HG03457 (cell line): Measurements from ENCODE around the gene KLHDC7B.
"Not testable (repeated sequence)": the region's sequence is repeated elsewhere in the genome, so short reads cannot be mapped to it uniquely, and the experiment has no call there.

Experiments used
- ATAC-seq: cut with Tn5 transposase; IDR thresholded peaks from one replicate; pipeline ENCODE4 v1.9.1; 2021; ENCODE audit warnings: moderate number of reproducible peaks; ENCODE audit not compliant: unreplicated experiment

The KLHDC7B gene

DNA sequence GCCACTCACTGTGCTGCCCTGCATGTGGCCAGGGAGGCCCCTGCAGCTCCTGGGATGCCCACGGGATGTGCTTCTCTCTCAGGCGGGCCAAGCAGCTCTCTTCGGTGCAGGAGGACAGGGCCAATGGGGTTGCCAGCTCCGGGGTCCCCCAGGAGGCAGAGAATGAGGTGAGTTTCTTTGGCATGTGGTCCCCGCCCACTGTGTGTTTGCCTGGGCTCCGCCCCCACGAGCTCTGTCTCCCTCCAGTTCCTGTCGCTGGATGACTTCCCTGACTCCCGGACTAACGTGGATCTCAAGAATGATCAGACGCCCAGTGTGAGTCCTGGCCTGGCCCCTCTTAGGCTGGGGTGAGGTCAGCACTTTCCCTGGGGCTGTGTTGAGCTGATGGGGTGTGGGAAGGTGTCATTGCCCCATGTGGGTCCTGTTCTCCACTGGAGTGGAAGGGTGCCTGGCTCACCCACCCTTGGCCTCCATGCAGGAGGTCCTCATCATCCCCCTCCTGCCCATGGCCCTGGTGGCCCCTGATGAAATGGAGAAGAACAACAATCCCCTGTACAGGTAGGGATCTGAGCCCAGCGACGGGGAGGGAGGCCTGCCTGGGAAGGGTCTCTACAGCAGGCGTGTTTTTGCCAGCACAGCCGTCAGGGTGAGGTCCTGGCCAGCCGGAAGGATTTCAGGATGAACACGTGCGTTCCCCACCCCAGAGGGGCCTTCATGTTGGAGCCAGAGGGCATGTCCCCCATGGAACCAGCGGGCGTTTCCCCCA lies 28.0 kb upstream of the KLHDC7B start:
- ATAC-seq = no peak

DNA sequence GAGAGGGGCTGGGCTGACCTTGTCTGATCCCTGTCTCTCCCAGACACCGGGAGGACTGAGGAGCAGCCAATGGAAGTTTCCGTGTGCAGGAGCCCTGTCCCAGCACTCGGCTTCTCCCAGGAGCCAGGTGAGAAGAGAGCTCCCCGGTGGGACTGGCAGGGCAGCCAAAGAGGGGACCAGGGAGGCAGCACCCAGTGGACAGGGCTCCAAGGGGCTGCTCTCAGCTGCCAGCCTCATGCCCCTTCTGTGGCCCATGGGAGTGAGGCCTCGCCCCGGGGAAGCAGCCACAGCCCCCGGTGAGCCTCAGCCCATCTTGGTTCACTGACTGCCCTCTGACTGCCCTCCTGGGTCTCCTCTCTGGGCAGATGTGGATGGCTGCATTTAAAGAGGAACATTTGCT lies 27.1 kb upstream of the KLHDC7B start:
- ATAC-seq = no peak

DNA sequence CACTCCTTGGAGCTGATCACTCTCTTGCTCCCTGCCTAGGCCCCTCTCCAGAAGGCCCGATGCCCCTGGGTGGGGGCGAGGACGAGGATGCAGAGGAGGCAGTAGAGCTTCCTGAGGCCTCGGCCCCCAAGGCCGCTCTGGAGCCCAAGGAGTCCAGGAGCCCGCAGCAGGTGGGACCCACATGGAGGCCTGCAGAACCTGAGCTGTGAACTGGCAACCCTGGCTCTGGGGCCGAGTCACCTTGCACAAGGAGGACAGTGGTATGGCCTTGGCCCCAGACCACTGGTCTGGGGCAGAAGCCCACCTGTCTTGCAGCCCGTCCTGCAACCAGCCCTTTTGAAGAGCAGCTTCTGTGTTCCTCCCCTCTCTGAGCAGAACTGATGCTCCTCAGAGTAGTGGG lies 26.5 kb upstream of the KLHDC7B start:
- ATAC-seq = no peak

DNA sequence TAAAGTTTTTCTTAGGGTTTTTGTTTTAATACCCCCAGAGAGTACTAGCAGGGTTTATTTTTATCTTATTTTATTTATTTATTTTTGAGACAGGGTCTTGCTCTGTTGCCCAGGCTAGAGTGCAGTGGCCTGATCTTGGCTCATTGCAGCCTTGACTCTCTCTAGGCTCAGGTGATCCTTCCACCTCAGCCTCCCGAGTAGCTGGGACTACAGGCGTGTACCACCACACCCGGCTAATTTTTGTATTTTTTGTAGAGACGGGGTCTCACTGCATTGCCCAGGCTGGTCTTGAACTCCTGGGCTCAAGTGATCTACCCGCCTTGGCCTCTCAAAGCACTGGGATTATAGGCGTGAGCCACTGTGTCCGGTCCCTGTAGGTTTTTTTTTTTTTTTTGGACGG lies 25.5 kb upstream of the KLHDC7B start:
- not testable (repeated sequence) for ATAC-seq

DNA sequence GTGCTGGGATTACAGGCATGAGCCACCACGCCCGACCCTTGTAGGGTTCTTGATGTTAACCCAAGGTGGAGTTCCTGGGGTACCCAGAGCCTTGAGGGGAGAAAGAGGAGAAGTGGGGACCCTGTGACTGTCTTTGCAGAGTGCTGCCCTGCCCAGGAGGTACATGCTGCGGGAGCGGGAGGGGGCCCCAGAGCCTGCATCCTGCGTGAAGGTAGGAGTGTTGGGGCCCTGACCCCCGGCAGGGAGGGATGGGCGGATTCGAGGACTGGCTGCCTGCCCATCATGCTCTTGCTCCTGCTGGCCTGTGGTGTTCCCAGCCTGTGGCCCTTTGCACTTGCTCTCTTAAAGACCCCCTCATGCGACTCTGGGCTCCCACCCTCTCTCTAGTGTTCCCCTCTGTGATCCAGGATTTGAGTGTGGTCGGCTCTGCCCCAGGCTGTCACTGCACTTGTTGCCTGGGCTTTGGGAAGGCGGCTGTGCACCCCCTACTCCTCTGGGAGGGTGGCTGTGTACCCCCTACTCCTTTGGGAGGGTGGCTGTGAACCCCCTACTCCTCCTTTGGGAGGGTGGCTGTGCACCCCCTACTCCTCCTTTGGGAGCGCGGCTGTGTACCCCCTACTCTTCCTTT lies 24.8 kb upstream of the KLHDC7B start:
- no peak for ATAC-seq

DNA sequence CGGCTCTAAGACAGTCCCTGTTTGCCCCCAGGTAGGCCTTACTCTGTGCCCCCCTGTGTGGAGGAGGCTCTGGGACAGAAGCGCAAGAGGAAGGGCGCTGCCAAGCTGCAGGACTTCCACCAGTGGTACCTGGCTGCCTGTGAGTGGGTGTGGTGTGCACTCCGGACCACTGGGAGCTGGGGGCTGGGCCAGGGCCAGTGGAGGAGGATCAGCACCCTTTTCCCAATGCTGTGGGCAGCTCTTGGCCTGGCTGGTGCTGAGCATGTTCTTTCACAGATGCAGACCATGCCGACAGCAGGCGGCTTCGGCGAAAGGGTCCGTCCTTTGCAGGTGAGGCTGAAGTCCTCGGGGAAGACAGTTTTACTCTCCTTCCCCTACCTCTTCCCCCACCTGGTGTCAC lies 24.0 kb upstream of the KLHDC7B start:
- no peak for ATAC-seq

DNA sequence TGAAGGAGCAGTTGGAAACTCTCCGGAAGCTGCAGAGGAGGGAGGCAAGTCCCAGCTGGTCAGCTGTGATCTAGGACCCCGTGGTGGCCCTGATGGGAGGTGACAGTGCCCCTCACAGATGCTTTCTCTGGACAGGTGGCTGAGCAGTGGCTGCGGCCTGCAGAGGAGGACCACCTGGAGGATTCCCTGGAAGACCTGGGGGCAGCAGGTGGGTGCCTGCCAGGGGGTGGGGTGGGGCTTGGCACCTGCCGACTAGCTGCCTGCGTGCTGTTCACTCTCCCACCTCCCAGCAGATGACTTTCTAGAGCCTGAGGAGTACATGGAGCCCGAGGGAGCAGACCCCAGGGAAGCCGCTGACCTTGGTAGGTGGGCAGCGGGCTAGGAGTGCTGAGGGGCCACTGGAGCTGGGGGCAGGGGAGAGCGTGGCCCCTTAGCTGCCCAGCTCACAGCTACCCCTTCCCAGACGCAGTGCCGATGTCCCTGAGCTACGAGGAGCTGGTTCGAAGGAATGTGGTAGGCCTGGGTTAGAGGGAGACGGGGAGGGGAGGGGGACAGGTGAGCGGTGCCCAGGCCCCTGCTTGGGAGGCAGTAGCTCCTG lies 23.4 kb upstream of the KLHDC7B start:
- no peak for ATAC-seq

DNA sequence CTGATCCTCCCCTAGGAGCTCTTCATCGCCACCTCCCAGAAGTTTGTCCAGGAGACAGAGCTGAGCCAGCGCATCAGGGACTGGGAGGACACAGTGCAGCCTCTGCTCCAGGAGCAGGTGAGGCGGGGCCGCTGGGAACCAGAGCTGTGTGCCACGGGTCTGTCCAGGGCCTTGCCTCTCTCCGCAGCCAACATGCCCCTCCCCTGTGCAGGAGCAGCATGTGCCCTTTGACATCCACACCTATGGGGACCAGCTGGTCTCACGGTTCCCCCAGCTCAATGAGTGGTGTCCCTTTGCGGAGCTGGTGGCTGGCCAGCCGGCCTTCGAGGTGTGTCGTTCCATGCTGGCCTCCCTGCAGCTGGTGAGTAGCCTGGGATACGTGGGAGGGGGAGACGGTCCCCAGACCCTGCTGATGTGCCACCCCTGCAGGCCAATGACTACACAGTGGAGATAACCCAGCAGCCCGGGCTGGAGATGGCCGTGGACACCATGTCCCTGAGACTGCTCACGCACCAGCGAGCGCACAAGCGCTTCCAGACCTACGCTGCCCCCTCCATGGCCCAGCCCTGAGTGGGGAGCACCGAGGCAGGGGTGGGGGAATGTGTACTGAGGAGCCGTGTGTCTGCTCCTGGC lies 22.8 kb upstream of the KLHDC7B start:
- ATAC-seq = no peak

DNA sequence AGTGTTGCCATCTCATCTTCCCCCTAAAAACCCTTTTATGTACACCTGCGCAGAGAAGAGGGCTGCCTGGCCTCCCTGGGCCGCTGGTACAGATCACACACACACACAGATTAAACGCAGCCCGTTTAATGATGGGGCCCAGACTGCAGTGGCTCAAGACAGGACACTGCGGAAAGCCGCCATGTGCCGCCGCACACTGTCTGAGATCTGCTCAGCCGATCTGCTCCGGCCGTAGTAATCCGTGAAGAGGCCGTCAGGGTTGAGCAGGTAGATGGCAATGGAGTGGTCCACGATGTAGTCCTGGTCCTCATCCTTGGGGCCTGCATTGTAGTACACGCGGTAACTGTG lies 22.3 kb upstream of the KLHDC7B start:
- no peak for ATAC-seq

DNA sequence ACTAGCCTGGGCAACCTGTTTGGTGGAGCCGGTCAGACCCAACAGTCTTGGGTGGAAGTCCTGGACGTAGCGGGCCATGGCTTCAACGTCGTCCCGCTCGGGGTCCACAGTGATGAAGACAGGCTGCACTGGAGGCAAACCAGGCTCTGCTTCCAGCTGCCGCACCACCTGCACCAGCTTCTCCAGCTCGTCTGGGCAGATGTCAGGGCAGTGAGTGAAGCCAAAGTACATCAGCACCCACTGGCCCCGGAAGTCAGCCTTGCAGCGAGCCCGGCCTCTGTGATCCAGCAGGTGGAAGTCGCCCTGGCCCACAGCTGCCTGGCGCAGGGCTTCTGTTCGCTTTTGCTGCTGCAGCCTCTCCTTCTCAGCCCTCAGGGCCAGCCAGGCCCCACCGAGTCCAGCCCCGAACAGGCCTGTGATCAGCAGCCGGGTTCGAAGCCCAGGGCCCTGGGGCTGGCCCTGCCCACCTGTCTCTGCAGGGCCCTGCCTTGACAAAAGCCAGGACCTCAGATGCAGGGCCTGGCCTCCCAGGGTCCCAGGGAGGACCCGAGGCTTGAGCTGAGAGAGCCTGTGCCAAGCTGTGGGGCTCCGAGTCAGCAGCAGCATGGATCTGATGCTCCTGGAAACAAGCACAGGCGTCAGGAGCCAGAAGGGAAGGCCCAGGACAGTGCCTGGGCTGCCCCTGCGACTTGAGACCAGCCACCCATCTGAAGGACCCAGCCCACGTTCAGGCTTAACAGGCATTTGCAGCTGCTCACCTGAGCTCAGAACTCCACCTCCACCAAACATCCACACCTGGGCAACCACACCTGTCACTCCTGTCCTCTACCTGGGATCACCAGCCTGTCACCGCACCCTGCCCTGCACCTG lies 21.7 kb upstream of the KLHDC7B start:
- no peak for ATAC-seq

DNA sequence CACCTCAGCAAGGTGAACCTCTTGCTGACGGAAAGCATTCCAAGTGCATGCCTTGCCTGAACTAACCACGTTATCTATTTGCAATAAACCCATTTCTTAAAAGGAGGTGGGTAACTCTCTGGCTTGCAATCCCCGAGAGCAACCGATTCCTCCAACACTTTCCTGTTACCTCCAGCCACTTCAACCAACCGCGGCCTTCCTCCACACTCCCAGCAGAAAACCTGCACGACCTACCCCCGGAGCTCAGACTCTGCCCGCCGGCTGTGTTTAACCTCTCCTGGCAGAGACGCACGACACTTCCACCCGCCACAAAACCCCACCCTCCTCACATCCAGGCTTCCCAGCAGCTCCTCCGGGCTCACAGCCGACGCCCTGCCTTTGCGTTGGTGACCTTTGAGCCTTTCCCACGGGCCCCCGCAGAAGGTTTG lies 21.0 kb upstream of the KLHDC7B start:
- ATAC-seq = no peak

DNA sequence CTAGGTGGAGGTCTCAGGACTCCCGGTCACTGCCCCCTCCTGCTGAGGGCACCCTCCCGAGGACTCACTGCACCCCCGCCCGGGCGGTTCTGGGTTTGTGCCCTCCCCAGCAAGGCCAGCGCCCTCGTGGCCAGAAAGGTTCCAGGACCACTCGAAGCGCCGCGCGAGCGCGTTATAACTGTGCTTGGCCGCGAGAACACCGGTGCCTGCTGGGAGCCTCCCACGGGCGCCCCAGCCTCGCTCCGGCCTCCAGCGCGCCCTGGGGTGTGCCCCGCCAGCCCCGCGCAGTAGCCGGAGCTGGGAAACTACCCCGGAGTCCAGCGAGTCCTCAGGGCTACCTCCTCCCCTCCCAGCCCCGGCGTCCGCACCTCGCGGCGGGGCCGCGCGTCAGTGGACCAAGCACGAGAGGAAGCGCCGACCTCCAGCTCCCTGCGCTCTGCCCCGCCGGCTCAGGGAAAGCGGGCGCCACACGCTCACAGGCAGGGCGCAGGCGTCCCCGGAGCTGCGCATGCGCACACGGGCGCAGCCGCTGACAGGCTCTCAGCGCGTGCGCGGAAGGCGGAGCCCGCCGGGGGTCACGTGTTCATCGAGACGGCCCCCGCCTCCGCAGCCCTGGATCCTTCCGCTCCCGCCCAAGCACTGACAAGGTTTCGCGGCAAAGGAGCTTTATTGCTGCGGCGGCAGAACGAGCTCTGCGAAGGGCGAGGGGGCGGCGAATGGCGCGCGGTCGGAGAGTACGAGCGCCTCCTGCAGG lies 20.4 kb upstream of the KLHDC7B start, which contains the start of gene SCO2:
SCO2 (minus strand) TSS at position 495 of the 754 bp plus-strand sequence. CDS start 1,187 bp downstream, outside the sequence.
- peak; percentile 25 for ATAC-seq

DNA sequence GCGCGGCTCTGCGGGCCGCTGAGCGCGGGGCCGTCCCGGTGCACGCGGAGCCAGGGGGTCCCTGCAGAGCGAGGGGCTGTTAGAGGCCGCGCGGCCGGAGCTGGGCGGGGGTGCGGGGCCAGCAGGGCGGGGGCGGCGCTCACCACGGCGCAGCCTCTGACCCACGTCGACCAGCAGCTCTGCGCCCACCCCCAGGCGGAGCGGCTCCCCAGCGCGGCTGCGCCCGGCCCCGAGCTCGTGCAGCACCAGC lies 19.9 kb upstream of the KLHDC7B start:
- ATAC-seq = peak; percentile 4

DNA sequence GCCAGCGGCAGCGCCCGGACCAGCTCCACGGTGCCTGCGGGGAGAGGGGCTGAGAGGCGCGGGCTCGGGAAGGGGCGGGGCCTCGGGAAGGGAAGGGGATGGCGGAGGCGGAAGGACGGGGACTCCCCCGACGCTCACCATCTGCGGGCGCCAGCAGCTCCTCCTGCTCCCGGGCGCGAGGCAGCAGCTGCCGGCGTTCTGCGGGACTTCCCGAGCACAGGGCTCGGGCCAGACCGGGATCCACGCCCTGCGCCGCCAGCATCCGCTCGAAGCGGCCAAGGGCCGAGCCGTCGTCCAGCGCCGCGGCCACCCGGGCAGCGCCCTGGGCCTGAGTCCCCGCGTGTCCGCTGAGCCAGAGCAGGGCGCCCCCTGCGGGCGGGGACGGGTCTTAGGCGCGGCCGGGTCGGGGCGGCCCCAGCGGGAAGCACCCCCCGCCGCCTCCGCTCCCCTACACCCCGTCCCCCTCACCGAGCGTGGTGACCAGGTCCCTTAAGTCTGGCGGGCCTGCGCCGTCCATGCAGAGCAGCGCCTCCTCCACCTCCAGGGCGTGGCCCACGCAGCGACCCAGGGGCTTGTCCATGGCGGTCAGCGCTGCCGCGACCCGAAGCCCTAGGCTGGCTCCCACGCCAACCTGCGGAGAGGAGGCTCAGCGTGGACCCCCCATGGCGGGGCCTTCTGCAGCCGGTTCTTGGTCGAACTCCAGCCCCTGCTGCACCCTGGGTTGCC lies 19.4 kb upstream of the KLHDC7B start:
- peak; percentile 8 for ATAC-seq

DNA sequence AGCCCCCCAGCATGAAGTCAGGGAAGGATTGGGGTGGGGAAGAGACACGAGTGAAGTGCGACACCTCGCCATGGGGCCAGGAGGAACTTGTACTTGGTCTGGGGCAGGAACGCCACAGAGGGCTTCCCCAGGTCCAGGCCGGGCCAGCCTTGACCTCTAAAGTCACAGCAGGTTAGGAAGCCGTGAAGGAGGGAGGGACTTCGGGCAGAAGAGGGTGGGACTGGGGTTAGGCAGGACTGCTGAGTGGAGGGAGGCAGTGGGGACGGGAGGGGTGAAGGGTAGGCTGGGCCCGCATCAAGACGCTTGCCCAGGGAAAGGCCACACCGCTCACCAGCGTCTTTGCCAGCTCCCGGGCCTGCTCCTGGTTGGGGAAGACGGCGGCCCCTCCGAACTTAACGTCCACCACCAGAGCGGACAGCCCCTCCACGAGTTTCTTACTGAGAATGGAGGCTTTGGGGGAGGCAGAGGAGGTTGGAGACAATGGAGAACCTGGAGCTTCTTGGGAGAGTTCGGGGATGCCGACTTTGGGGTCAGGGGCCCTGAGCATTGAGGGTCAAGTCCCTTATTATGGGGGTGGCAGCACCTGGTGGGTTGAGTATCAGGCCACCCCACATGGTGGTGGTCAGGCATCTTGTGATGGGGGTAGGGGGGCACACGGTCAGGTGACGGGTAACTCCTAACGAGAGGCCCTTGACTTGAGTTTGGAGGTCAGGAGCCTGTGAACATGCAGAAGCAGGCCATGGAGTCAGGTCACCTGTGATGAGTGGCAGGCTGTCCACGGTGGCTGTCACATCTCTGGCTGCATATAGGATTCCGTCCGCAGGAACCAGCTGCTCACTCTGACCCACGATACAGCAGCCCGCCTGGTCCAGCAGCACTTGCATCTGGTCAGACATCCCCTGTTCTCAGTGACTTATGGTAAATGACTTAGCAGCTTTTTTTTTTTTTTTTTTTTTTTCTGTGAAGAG lies 18.6 kb upstream of the KLHDC7B start:
- no peak for ATAC-seq

DNA sequence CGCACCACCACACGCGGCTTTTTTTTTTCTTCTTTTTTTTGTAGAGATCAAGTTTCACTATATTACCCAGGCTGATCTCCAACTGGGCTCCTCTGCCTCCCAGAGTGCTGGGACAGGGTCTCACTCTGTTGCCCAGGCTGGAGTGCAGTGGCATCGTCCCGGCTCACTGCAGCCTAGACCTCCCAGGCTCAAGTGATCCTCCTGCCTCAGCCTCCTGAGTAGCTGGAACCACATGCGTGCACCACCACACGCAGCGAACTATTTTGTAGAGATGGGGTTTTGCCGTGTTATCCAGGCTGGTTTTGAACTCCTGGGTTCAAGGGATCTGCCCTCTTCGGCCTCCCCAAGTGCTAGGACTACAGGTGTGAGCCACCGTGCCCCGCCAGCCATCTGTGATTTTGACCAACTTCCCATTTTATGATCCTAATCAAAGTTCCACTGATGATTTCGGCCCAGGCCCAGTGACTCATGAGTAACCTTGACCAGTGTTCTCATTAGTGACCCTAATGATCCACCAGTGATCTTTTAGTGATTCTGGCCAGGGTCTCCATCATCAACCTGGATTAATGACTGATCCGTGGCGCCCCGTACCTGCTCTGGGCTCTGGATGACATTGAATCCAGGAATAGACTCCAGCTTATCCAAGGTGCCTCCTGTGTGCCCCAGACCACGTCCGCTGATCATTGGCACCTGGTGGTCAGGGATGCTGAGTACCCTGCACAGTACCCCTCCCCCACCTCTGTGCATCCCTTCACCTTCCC lies 17.6 kb upstream of the KLHDC7B start:
- no peak for ATAC-seq

DNA sequence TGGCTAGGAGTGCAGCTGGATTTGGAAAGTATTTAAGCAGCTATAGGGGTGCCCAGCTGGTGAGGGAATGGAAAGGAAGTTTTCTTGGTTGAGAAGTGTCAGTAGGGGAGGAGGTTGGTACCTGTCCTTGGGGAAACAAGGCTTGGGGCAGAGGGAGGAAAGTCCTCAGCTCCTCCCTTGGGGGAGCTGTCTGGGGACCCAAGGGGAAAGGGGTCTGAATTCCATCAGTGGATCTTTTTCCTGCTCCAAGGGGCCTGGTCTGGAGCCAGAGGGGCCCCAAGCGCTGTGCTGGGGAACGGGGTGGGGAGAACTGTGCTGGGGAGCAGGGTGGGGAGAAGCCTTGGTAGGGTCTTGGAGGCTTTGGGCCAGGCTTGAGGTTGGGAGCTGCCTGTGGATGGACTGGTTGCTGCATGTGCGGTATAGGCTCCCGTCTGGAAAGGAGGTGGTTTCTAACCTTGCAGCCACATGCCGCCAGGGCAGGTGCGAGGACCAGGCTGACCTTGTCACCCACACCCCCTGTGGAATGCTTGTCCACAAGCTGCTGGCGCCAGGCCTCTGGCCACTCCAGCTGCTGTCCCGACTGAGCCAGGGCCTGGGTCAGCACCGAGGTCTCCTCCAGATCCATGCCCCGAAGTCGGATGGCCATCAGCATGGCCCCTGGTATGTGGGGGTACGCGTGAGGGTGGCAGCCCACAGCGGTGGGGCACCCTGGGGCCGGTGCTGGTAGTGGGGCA lies 16.9 kb upstream of the KLHDC7B start:
- no peak for ATAC-seq
